VCaP (cell line): ENCODE data around the gene CHODL.

Experiments
- H3K27ac ChIP-seq: fragments of 450-650 bp; 2 replicates; pipeline ENCODE4 v1.5.1; 2017
- CTCF ChIP-seq: fragments of 450-650 bp; conservative IDR thresholded peaks from 2 replicates; pipeline ENCODE4 v1.5.1; 2017; ENCODE audit warnings: mild to moderate bottlenecking, moderate library complexity

Gene CHODL

GRCh38 chr21:18285379-18285778 is 40.7 kb downstream of the CHODL start:
- no peak overlapping the region for H3K27ac ChIP-seq
- TF ChIP-seq CTCF: no peak

DNA sequence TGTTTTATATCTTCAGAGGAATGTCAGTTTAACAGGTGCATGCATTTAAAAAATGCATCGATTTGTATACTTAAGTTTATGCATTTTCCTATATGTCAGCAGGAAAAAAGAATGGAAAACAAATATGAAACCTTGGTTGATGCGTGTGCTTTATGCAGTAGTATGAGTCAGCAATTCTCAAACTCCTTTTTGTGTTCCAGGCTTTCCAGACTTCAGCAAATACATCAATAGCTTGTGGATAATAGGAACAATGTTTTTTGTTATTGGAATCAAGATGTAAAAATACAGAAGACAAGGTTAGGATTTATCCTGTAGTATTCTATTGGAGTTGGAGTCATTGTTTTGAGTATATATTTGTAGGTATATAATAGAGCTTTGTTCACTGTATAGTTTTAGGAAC is 45.2 kb downstream of the CHODL start:
- no peak overlapping the region for H3K27ac ChIP-seq

GRCh38 chr21:18294100-18294499 is 49.5 kb downstream of the CHODL start:
- TF ChIP-seq CTCF: no peak
- H3K27ac ChIP-seq: no peak overlapping the region

More for the DNA sequence above, 45.2 kb downstream of the CHODL start:
- no peak for TF ChIP-seq CTCF

DNA sequence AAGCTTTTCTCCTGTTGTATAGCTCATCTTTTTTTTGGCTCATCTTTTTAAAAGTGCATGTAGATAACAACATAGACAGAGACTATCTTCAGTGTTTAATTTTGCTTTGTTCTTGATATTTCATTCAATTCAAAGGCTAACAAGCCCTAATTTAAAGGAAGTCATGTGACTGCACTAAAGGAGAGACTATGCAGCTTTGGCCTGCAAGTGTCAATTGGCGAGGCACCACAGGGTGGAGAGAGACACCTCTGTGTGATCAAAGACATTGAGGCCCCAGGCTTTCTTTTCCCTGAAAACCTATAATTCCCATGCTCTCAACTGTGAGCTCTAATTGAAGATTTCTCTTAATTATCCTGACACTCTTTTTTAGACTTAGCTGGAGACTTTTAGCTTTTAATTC is 53.6 kb downstream of the CHODL start:
- no peak for TF ChIP-seq CTCF

More for the DNA sequence above, 53.6 kb downstream of the CHODL start:
- H3K27ac ChIP-seq: no peak overlapping the region
